SK-N-SH treated with all-trans-retinoic acid at 6 μM for 48 hours (cell line): ENCODE results near the gene CNGB1.

Source experiments
- ARNTL ChIP-seq: fragments of 450-650 bp; formaldehyde crosslinking; IDR thresholded peaks from 2 replicates; pipeline ENCODE4 v1.5.0; 2020; ENCODE audit warnings: low read depth, mild to moderate bottlenecking, moderate library complexity, borderline replicate concordance
- CSDC2 ChIP-seq: fragments of 250-450 bp; sonication (Bioruptor Pico); IDR thresholded peaks from 2 replicates; pipeline ENCODE4 v1.5.0; 2020; ENCODE audit warnings: mild to moderate bottlenecking, moderate library complexity
- ISL1 ChIP-seq: fragments of 250-450 bp; sonication (Bioruptor Pico); IDR thresholded peaks from 2 replicates; pipeline ENCODE4 v2.1.2; 2022; ENCODE audit warnings: mild to moderate bottlenecking, moderate library complexity
- PPARA ChIP-seq: fragments of 250-450 bp; sonication (Bioruptor Pico); IDR thresholded peaks from 2 replicates; pipeline ENCODE4 v1.5.0; 2020; ENCODE audit warnings: mild to moderate bottlenecking, borderline replicate concordance
- RARB ChIP-seq: fragments of 250-450 bp; sonication (Bioruptor Pico); IDR thresholded peaks from 2 replicates; pipeline ENCODE4 v1.8.0; 2021; ENCODE audit warnings: mild to moderate bottlenecking, moderate library complexity
- TOX ChIP-seq: fragments of 250-450 bp; sonication (Bioruptor Pico); IDR thresholded peaks from 2 replicates; pipeline ENCODE4 v1.8.0; 2021; ENCODE audit warnings: mild to moderate bottlenecking, moderate library complexity, borderline replicate concordance
- ZC3H10 ChIP-seq: fragments of 250-450 bp; sonication (Bioruptor Pico); IDR thresholded peaks from 2 replicates; pipeline ENCODE4 v1.5.1; 2021; ENCODE audit warnings: mild to moderate bottlenecking, moderate library complexity
- ZFP3 ChIP-seq: fragments of 250-450 bp; sonication (Bioruptor Pico); IDR thresholded peaks from 2 replicates; pipeline ENCODE4 v1.5.0; 2020; ENCODE audit warnings: mild to moderate bottlenecking, moderate library complexity
- ZNF565 ChIP-seq: fragments of 450-650 bp; formaldehyde crosslinking; conservative IDR thresholded peaks from 2 replicates; pipeline ENCODE4 v1.5.0; 2020; ENCODE audit warnings: low read depth, mild to moderate bottlenecking, moderate library complexity
- ZNF8 ChIP-seq: fragments of 450-650 bp; formaldehyde crosslinking; IDR thresholded peaks from 2 replicates; pipeline ENCODE4 v1.5.0; 2020; ENCODE audit warnings: mild to moderate bottlenecking, moderate library complexity
- TF ChIP-seq, protein P1 (sequence below): fragments of 250-450 bp; sonication (Bioruptor Pico); IDR thresholded peaks from 2 replicates; pipeline ENCODE4 v1.5.1; 2021; ENCODE audit warnings: mild to moderate bottlenecking, moderate library complexity

DNA sequence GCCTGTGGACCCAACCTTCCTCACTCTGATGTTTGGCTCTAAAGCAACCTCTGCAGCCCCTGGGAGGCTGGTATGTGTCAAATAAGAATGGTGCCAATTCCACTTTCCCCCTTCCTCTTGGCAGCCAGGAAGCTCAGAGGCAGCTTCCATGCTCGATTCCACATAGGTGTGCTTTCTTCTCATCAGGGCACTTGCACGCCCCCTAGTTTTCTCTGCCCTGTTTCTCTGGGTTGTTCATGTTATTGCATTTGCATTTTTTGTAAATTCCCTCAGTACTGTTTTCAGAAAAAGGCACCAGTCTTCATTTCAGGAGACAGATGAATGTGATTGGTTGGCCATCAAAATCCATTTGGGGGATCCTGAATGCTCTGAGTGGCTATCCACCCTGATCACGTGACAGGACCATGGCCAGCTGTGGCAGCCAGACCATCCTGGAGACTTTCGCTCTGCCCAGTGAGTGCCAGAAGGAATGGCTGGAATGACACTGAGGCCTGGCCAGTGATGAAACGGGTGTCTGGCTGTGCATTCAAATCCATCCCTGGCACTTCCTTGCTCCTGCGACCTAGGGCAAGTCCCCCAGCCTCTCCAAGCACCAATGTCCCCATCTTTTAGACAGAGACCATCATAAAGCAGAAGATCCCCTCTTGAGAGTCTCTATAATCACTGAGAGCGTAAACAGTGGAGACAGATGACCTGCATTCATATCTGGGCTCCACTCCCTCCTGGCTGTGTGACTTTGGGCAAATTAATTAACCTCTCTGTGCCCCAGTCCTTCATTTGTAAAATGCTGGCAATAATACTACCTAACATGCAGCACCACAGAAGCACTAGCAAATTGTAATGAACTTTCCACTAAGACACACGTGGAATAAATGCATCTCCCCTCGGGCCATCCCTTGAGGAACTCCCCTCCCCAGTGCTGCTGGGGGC, 56.4 kb downstream of the CNGB1 start:
- TF ChIP-seq ISL1 (no peak), CSDC2 (no peak), TOX (CRISPR knock-in tag) (no peak), ZNF565 (CRISPR knock-in tag) (no peak), ZC3H10 (no peak), ZFP3 (CRISPR knock-in tag) (no peak), RARB (CRISPR knock-in tag) (no peak), PPARA (no peak), ARNTL (no peak), ZNF8 (CRISPR knock-in tag) (no peak)
- TF ChIP-seq, protein P1, sequence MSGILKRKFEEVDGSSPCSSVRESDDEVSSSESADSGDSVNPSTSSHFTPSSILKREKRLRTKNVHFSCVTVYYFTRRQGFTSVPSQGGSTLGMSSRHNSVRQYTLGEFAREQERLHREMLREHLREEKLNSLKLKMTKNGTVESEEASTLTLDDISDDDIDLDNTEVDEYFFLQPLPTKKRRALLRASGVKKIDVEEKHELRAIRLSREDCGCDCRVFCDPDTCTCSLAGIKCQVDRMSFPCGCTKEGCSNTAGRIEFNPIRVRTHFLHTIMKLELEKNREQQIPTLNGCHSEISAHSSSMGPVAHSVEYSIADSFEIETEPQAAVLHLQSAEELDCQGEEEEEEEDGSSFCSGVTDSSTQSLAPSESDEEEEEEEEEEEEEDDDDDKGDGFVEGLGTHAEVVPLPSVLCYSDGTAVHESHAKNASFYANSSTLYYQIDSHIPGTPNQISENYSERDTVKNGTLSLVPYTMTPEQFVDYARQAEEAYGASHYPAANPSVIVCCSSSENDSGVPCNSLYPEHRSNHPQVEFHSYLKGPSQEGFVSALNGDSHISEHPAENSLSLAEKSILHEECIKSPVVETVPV: no peak
